ENCODE measurements around the gene RETN. TPM values are rescaled to one million over a fixed set of nuclear protein-coding genes. Genes with fewer than 3 reads are reported as not detected.

Gene RETN
- total RNA-seq, 4 donors from 2014 or later = not detected

- Histone ChIP-seq H3K27me3 (no peaks in the 10 kb centered on the region), H3K27ac (peak within 1 kb of the TSS; percentile 78 to 90), H3K4me3 (peak within 1 kb of the TSS; percentile 96 to 99), H3K4me1 (peaks cover 0 to 10% of the 10 kb centered on the region in 2 donors), H3K36me3 (no peaks in the 10 kb centered on the region), H3K9me3 (no peaks in the 10 kb centered on the region)
- TF ChIP-seq POLR2A (IDR thresholded peaks at IDR 0.05) = peak; percentile 40 to 62
- peak; percentile 64 to 99 (median 96) for TF ChIP-seq CTCF (IDR thresholded peaks at IDR 0.05)
- intact Hi-C loops (cut with DNase I; ENCODE audit: low total_unique reads) = no loop called here
- DNase-seq = peak; percentile 67 to 89
Observed at GRCh38 chr19:7680606-7681339, 11.9 kb downstream of the RETN start, which contains the start of gene TRAPPC5. TSS of gene TRAPPC5 (plus strand) at chr19:7680833. CDS start at chr19:7682254, 1,421 bp downstream.

GRCh38 chr19:7681340-7682174 lies 12.7 kb downstream of the RETN start:
- peak overlapping the region; percentile 96 to 99 for H3K4me3 ChIP-seq
- H3K27me3 ChIP-seq = no peaks in the 10 kb centered on the region
- TF ChIP-seq POLR2A (IDR thresholded peaks at IDR 0.05) (no peak), CTCF (IDR thresholded peaks at IDR 0.05) (peak; percentile 14 to 62 (median 32))
- peak; percentile 55 to 64 for DNase-seq
- H3K9me3 ChIP-seq = no peaks in the 10 kb centered on the region
- no peaks in the 10 kb centered on the region for H3K36me3 ChIP-seq
- intact Hi-C loops (cut with DNase I; ENCODE audit: low total_unique reads) = no loop called here
- peak overlapping the region; percentile 78 to 90 for H3K27ac ChIP-seq
- peaks cover 0 to 10% of the 10 kb centered on the region in 2 donors for H3K4me1 ChIP-seq

- no peaks in the 10 kb centered on the region for H3K36me3 ChIP-seq
- TF ChIP-seq CTCF (IDR thresholded peaks at IDR 0.05) = no peak
- no peak for TF ChIP-seq POLR2A (IDR thresholded peaks at IDR 0.05)
- DNase-seq = no peak
- H3K4me1 ChIP-seq = peaks cover 0 to 10% of the 10 kb centered on the region in 2 donors
- no peaks in the 10 kb centered on the region for H3K27me3 ChIP-seq
- peak overlapping the region in 1 of 2 donors; percentile 96 for H3K4me3 ChIP-seq
- H3K9me3 ChIP-seq = no peaks in the 10 kb centered on the region
- intact Hi-C loops (cut with DNase I; ENCODE audit: low total_unique reads) = no loop called here
- H3K27ac ChIP-seq = no peak overlapping the region
Observed at GRCh38 chr19:7682175-7682855, 13.5 kb downstream of the RETN start.

GRCh38 chr19:7685546-7686445 lies 16.9 kb downstream of the RETN start:
- peaks cover 0 to 4% of the 10 kb centered on the region in 2 donors for H3K27me3 ChIP-seq
- no peak overlapping the region for H3K27ac ChIP-seq
- DNase-seq = no peak
- H3K36me3 ChIP-seq = no peaks in the 10 kb centered on the region
- peaks cover 0 to 10% of the 10 kb centered on the region in 2 donors for H3K4me1 ChIP-seq
- no peak overlapping the region for H3K4me3 ChIP-seq
- no peaks in the 10 kb centered on the region for H3K9me3 ChIP-seq
- TF ChIP-seq POLR2A (IDR thresholded peaks at IDR 0.05) (no peak), CTCF (IDR thresholded peaks at IDR 0.05) (no peak)
- intact Hi-C loops (cut with DNase I; ENCODE audit: low total_unique reads) = no loop called here
